ENCODE results near the gene C1orf216.
"Not testable (repeated sequence)": the region's sequence is repeated elsewhere in the genome, so short reads cannot be mapped to it uniquely, and the experiment has no call there.

The C1orf216 gene, protein sequence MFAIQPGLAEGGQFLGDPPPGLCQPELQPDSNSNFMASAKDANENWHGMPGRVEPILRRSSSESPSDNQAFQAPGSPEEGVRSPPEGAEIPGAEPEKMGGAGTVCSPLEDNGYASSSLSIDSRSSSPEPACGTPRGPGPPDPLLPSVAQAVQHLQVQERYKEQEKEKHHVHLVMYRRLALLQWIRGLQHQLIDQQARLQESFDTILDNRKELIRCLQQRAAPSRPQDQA

DNA sequence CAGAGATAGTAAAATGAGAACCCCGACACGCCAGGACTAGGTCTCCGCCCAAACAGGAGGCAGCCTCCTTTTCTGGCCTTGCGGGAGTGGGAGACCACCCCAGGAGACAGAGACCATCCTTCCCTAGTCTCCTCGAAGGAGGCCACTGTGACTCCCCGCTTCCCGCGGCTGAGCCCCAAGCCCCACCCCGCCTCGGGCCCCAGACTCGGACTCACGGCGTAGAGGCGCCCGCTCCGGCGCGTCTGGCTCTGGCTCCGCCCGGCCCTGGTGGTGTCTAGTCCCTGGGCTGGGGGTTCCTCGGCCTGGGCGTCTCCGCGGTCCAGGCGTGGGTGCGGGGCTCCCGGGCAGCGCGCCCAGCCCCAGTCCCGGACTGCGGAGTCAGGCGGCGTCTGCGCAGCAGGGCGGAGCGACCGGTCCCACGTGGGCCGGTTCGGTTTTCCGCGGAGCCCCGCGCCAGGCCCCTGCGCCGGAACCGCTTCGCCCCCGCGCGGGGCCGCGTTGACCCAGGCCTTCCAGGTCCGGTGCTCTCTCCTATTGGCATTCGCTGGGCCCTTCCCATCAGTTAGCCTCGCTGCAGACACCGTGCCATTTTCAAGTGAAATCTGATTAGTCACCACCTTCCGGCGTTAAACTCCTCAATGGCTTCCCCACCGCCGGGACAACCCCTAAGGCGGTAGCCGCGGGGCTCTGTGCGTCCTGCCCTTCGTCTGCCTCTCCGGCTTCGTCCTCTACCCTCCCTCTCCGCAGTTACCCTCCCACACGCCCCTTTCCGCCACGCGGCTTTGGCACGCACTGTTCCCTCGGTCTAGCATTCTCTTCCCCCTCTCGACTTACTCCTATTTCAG lies at the start of gene C1orf216:
Gene C1orf216, minus strand, starts transcription at position 393 of the 845 bp plus-strand sequence. CDS start 2,563 bp downstream, outside the sequence.
- DNase-seq (ENCODE audit: low read depth in 2 of 2), result peak; percentile 46 to 52

DNA sequence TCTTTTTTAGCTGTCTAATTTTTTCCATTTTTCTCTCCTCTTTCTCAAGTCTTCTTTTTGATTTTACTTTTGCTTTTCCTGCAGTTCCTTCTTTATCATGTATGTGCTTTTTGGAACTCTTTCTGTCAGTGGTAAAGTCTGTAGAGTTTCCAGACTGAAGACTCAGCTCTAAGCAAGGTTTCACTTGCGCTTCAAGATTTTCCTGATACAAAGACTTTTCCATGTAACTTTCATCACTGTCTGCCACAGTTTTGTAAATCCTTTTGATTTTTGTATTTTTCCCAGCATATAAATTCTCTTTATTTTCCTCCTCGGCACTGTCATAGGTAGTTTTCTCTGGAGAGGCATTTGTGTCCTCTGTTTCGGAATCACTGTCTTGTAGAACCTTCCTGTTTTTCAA lies 45.6 kb upstream of the C1orf216 start:
- no peak for DNase-seq (ENCODE audit: low read depth in 2 of 2)

DNA sequence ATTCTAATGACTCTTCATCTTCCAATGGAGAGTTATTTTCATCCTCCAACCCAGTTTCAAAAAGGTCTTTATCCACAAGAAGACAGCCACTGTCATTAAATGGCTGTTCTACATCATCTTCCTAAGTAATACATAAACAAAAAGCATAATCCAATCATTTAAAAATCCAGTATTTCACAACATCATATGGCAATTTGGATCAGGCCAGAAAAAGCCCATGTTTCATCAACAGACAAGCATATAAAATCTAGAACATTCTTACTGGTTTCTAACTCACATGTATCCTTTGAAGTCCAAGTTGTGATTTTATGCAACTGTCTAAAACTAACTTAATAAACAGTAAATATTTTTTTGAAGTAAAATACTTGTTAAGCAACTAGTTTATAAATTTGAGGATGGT lies 44.5 kb upstream of the C1orf216 start:
- no peak for DNase-seq (ENCODE audit: low read depth in 2 of 2)

DNA sequence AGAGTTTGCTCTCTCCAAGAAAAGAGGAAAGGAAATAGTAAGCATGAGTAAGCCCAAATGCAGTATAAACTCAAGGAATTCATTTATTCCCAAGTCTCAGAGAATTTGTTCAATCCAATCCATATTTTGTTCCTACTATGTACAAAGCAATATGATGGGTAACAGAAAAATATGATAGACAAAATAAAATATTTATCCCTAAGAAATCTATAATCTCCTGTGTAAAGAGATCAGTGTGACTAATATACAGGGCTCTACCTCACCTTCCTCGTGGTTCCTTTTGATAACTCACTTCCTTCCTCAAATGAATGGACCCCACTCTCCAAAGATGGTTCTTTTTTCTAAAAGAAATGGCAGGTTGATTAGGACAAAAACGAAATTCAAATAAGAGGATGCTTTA lies 43.5 kb upstream of the C1orf216 start:
- DNase-seq (ENCODE audit: low read depth in 2 of 2), result no peak

DNA sequence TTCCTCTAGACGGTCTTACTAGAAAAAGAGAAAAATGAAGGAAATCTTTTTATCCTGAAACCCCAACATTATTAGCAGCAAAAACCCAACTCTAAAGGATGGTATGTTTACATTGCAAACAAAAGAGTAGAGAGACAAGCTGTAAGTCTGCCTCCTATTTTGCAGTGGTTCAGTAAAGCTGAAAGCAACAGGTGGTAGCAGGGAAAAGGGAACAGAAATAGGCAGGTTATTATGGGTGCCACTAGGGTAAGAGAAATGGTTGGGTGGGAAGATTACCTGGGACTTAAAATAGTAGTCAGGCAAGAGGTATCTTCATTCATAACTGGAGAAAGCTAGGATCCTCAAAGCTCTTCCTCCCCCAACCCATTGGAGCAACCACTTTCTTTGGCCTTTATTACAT lies 37.4 kb upstream of the C1orf216 start:
- DNase-seq (ENCODE audit: low read depth in 2 of 2), result no peak

DNA sequence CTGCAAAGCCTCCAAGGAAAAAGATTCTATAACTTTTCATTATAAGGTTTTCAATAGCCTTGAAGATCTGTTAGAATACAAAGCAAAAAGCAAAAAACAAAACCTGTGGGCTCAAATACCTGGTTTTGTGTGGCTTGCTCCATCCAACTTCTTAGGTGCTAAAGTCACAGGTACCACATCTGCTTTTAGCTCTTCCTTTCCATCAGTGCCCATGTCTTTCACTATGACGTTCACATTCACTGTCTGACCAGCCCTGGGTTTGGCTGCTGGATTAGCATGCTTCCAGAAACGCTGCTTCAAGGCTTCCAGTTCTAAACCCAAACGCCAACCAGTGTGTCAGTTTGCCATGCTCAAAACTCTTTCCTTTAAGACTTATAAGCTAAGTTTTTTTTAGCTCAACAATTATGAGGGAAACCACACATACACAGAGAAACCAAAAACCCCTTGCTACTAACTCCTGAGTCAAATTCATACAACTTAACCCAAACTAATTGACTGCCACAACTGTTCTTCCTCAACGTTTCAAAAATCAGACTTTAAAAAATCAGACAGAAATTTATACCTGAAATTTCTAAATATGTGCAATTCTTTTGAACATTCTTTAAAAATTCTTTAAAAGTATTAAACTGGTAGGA lies 35.1 kb upstream of the C1orf216 start:
- DNase-seq (ENCODE audit: low read depth in 2 of 2), result no peak

DNA sequence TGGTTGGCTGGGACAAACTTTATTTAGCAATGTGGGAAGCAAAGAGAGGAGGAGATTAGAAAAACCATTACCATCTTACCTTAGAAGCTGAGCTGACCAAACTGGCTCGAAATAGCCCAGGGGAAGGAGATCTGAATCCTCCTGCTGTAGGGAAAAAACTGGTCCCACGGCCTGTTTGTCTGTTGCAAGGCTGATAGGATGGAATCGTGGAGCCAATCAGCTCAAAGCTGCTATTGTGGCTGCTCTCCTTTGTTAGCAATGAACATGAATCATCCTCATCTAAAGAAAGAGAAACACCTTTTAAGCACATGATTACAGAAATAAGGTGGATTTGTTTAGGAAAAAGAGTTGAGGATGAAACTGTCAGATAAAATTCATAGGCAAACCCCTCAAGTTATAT lies 29.6 kb upstream of the C1orf216 start:
- DNase-seq (ENCODE audit: low read depth in 2 of 2), result no peak

DNA sequence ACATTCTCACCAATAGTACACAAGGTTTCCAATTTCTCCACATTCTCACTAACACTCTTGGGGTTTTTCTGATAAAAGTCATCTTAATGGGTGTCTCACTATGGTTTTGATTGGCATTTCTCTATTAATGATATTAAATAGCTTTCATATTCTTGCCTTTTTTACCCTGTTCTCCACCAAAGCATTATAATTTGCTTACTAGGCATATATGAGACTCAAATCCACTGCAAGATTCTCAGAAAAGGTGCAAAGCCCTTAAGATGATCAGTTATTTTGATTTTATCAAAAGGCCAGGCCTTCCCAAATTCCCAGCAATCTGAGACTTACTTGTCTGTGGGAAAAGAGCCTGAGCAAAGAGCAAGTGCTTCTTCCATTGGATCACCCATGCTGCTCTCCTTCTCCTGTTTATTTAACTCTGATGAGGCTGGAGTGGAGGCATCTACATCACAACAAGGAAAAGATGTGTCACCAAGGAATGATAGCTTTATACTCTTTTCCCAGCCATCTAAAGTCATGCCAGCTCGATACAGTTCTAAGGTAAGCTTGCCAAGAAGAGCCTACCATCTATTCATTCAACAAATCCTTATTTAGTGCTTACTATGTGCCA lies 26.5 kb upstream of the C1orf216 start:
- no peak for DNase-seq (ENCODE audit: low read depth in 2 of 2)

DNA sequence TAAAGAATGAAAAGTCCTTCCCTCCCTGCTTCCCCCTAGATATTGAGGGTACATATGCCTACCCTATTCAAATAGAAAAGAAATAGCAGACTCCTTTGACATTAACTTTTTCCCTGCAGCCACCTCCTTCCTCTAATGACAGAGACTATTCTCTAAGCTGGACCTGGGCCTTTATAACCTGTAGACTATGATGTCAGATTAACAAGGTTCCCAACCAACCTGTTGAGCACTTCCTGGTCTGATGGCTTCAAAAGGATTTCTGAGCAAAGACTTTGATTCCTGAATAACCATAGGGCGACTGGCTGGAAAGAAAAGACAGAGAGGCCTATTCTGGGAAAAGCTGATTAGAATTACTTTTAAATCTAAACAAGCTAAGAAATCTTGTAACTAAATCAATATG lies 18.4 kb upstream of the C1orf216 start:
- no peak for DNase-seq (ENCODE audit: low read depth in 2 of 2)

DNA sequence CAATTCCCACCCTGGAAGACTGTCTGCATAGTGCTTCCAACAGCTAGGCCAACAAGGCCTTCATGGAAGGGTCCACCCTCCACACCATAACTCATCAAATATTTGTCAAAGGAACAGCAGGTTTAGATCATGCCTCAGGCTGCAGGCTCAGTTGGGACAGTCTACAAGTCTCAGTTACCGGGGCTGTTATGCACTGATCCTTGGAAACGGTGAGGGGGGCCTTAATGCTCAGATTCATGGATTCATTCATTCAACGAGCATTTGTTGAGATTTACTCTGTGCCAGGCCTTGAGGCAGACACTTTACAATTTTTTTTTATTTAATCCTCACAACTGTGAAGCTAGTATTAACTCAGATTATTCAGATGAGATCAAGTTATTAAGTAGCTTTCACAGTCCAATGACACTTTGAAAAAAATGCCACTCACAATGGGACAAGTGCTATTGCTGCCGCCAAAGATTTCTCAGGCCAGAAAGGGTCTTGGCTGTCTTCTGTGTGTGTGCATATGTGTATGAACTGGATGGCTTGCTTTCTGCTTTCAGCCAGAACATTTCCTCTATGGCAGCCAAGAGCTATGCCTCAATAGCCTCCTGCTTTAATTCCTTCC lies 8.9 kb upstream of the C1orf216 start:
- DNase-seq (ENCODE audit: low read depth in 2 of 2), result no peak

DNA sequence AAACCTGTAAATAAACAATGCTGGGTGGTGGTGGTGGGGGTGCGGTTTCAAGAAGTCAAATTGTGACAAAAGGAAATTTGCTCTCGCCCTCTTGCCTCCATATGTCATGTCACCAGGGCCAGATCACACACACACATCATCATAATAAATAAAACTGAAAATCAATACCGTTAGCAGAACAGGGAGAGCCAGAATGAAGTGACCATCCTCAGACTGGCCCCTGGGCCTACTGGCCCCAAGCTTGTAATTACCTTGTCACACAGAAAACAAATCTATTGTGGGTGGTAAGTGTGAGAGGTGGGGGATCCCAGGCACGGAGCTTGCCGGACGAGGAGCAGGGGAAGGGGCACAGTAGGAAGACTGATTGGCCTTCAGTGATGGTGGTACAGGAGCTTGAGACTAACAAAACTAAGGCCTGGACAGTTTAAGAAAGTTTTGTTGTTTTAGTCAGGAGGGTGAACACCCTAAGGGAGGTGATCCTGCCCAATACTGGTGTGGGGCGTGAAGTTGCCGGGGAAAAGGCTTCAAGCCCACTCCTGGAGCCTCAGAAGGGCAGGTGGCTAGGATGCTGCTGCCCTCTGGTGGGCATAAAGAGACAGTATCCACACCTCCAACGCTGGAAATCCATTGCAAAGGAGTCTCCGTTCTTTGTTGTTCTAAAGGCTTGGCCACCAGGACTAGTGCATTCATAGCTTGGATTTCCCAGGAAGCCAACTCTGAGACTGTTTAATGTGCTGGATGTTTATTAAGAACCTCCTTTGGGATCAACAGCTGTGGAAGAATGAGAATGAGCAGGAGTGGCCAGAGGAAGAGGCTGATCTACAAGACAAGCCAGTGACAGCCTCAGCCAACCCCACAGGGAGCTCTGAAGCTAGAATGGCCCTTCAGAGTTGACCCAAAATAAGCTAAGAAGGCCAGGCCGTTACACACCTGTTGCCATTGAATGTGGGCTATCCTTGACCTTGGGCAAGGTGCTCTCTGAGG lies 8.1 kb upstream of the C1orf216 start:
- peak in 1 of 2 experiments; percentile 23 for DNase-seq (ENCODE audit: low read depth in 2 of 2)

DNA sequence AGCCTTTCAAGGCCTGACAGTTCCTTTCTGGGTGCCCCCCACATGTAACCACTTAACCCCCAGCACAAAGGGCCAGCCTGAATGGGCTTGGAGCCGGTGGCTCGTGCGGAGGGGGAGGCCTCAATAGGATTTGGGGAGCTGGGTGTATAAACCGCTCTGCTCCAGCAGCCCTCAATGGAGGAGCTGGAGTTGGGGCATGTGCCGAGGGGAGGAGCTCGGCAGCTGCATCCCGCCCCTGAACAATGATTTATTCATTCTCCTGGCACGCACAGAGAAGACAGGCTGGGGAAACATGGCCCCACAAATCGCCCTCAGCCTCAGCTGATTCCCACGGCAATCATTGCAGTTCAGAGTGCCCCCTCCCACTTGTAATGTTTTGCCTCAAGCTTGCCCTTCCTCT lies 6.9 kb upstream of the C1orf216 start:
- DNase-seq (ENCODE audit: low read depth in 2 of 2), result peak in 1 of 2 experiments; percentile 20

DNA sequence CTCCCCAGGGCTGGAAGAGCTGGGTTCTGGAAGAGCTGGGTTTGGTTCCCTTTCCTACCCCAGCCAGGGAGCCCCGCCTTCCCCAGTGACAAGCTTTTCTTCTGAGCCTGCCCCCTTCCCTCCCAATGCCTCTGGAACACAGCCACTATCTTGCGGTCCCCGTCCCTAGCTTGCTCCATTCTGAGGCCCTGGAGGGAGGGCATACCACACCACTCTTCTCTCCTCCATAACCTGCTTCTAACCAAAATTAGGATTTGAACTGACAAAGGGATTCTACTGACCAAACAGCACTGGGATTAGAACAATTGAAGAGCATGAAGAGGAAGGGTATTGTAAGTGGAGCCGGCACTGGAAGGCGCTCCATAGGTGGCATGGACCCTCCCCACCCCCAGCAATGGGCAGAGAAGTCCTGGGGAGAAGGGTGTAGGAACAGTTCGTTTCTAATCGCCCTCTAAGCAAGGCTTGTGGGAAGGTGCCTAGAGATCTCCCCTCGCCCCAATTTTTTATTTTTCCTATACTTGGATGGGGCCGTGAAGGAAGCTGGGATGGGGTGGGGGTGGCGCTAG lies 690 bp downstream of the C1orf216 start:
- DNase-seq (ENCODE audit: low read depth in 2 of 2), result peak in 1 of 2 experiments; percentile 18

DNA sequence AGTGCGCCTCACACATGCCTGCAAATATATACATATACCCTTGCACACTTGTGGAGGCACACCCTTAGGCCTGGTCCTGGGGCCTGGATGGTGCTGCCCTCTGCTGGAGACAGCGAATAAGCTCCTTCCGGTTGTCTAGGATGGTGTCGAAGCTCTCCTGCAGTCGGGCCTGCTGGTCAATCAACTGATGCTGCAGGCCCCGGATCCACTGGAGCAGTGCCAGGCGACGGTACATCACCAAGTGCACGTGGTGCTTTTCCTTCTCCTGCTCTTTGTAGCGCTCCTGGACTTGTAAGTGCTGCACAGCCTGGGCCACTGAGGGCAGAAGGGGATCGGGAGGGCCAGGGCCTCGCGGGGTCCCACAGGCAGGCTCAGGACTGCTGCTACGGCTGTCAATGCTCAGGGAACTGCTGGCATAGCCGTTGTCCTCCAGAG lies 3.1 kb downstream of the C1orf216 start:
- peak in 1 of 2 experiments; percentile 21 for DNase-seq (ENCODE audit: low read depth in 2 of 2)

DNA sequence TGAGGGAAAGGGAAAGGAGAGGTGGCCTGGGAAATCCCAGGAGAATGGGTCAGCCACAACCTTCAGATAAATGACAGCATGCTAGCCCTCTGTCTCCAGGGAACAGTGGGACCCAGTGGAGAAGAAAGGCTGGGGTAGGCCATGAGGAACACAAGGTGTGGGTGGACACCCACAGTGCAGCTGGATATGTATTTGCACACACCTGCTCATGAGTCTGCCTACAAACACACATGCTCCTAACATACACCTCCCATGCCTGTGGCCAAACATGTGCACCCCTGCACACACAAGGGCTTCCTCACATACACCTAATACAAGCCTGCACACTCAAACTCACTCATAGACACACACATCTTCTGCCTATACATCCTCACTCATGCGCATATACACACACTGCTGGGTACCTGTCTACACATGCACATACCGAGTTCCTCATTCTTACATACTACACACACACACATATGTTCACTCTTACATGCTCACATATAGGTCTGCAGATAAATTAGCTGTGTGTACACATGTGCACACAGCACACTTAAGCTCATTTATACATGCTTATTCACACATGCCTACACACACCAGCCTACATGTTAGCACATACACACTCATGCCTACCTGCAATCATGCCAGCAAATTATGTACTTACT lies 3.6 kb downstream of the C1orf216 start:
- no peak for DNase-seq (ENCODE audit: low read depth in 2 of 2)

DNA sequence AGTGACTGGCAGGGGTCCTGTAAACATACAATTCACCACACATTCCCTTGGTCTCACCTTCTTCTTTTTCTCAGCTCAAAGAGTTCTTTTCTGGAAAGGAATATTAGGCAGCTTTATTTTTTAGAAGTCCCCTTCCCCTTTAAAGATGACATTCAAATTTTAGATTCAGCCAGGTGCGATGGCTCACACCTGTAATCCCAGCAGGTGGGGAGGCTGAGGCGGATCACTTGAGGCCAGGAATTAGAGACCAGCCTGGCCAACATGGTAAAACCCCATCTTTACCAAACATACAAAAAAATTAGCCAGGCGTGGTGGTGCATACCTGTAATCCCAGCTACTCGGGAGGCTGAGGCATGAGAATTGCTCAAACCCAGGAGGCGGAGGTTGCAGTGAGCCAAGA lies 7.6 kb downstream of the C1orf216 start:
- not testable (repeated sequence) for DNase-seq (ENCODE audit: low read depth in 2 of 2)

DNA sequence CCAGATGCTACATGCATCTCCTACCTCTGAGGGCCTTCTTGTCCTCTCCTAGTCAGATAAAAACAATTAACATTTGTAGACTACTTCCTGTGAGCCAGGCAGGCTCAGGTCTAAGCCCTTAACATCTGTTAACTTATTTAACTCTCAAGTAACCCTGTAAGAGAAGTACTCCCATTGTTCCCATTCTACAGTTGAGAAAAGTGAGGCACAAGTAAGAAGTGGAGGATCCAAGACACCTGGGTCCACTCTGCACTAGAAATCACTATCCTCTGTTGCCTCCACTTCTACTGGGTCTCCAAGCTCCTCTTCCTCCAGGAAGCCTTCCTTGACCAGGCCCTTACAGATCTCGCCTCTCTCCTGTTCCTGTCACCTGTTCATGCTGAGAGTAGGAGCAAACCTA lies 9.7 kb downstream of the C1orf216 start:
- no peak for DNase-seq (ENCODE audit: low read depth in 2 of 2)

DNA sequence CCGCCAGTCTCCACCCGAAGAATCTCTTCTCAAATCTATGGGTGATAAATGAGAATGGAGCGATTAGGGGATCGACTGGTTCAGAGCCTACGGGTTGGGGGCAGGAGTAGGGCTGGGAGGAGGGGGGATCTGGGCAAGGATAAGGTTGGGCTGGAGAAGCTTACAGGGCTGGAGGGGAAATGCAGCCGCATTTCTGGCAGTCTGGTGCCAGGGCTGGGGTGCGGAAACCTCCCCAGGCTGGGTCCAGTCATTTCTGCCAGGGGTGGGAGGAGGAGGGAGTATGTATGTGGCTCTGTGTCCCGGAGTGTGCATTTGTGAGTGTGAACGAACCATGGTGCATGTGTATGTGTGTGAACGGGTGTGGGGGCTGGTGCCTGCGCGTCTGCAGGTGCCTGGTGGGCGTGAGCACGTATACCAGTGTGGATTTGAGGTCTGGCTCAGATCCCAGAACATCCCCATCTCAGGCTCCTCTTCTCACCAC lies 10.2 kb downstream of the C1orf216 start:
- no peak for DNase-seq (ENCODE audit: low read depth in 2 of 2)

DNA sequence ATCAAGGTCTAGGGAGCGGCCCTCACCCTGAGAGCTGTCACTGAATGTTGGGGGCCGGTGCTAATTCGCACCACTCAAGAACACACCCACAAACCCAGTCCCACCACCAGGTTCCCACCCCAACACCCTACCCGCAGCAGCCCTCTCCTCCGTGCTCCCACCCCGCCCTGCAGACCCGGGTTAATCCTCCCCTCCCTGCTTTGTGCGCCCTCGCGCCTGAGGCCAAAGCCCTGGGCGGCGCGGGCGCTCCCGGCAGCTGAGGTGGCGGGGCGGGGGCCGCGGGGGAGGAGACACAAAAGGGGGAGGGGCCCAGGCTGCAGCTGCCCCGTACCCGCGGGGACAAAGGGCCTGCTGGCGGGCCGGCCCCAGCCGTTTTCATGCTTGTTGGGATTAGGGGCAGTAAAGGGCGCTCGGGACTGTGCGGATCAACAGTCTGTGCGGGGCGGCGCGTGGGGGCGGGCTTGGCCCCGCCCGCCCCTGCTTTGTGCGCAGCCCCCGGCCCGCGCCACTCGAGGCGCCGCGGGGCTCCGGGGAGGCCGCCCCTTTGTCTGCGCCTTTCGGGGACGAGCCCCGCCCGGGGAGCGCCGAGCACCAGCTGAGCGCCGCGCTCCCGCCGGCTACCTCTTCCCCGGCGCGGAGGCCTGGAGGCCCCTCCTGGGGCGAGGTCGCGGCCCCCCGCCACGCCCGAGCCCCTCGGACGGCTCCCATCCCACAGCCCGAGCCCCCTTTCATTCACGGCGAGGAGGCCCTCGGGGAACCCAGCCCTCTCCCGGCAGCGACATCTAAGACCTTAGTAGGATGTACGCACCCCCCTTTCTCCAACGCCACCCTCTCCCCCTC lies 10.9 kb downstream of the C1orf216 start:
- DNase-seq (ENCODE audit: low read depth in 2 of 2), result no peak
